Right lobe of liver (tissue), 6 donors: ENCODE data around the gene TMEM200B. TPM values are rescaled to one million over a fixed set of nuclear protein-coding genes. Genes with fewer than 3 reads are reported as not detected.
"Not testable (repeated sequence)": the region's sequence is repeated elsewhere in the genome, so short reads cannot be mapped to it uniquely, and the experiment has no call there.

Experiments used
- ATAC-seq, 4 donors: fragments of 200-7000 bp; cut with Tn5 transposase; one replicate each; pipeline ENCODE4 v1.9.1; 2020; ENCODE audit warnings: mild to moderate bottlenecking in 4 of 4, moderate library complexity in 4 of 4
- DNase-seq, 3 donors: peaks; one replicate each; pipeline ENCODE4 v3.0.0-alpha.2; 2020
- H3K27ac ChIP-seq, 3 donors: fragments of 200-600 bp; one replicate each; pipeline ENCODE4 v1.8.0; 2022
- H3K27me3 ChIP-seq, 2 donors: fragments of 200-600 bp; one replicate each; pipeline ENCODE4 v1.8.0; 2022
- H3K36me3 ChIP-seq, 4 donors: fragments of 200-600 bp; sonication (generic) in 1 of 4; one replicate each; pipeline versions ENCODE4 v1.5.1 to v1.8.0; 2017 to 2022; ENCODE audit warnings: control low read depth in 1 of 4
- H3K4me1 ChIP-seq, 4 donors: fragments of 200-600 bp; sonication (generic) in 1 of 4; one replicate each; pipeline versions ENCODE4 v1.5.1 to v1.8.0; 2017 to 2022; ENCODE audit warnings: control low read depth in 1 of 4
- H3K4me3 ChIP-seq, 3 donors: fragments of 200-600 bp; one replicate each; pipeline ENCODE4 v1.8.0; 2022
- H3K9me3 ChIP-seq, 4 donors: fragments of 200-600 bp; sonication (generic) in 1 of 4; one replicate each; pipeline versions ENCODE4 v1.5.1 to v1.8.0; 2017 to 2022; ENCODE audit warnings: control low read depth in 1 of 4
- POLR2A ChIP-seq: fragments of 450-650 bp; IDR thresholded peaks from one replicate; pipeline ENCODE4 v1.6.1; 2017; ENCODE audit warnings: antibody characterized with exemption, mild to moderate bottlenecking
- WGBS: methylation state at CpG from one replicate; pipeline ENCODE4 v1.1.6; 2018; ENCODE audit warnings: low coverage, low lambda C conversion rate; ENCODE audit not compliant: insufficient coverage; ENCODE audit errors: missing lambda C conversion rate; 5-methylcytosine and 5-hydroxymethylcytosine counted together
- intact Hi-C, 2 donors: fragments of 100-400 bp; cut with DNase I; formaldehyde crosslinking; loops; one replicate each; pipeline versions ENCODE4 v1.11.2 to v1.14.1; 2022
- total RNA-seq, 6 experiments: library from RNA; depleted of rRNA in 2 of 6; stranded (reverse); fragments of >200 nt in 2 of 6; fragmentation: NEBNext Ultra II Directional in 3 of 6; extraction: Animal tissue kit (Norgen Biotek cat#: 25700) in 3 of 6; gene quantifications; one replicate each; pipeline versions ENCODE4 v1.1.0 to v1.2.4, GENCODE V29; 2016 to 2023
- TF ChIP-seq, protein P1 (sequence below), 4 donors: fragments of 200-600 bp in 3 of 4; fragments of 450-650 bp in 1 of 4; IDR thresholded peaks; one replicate each; pipeline versions ENCODE4 v1.5.1 to v1.8.0; 2016 to 2022; ENCODE audit warnings: antibody characterized with exemption in 4 of 4, mild to moderate bottlenecking in 2 of 4
- donor health status: DM: no; HTN: yes; CAD: no.
- donor health status: DM: no; HTN: no; CAD: no.
- donor health status: DM: no; HTN: no; CAD: no.
- donor health status: DM: no; HTN: yes; CAD: no.
- donor health status: DM: no; HTN: yes; CAD: no.

The TMEM200B gene
- total RNA-seq, 6 experiments from 2014 or later, result 0.83 to 4.5 (median 1.4) TPM

DNA sequence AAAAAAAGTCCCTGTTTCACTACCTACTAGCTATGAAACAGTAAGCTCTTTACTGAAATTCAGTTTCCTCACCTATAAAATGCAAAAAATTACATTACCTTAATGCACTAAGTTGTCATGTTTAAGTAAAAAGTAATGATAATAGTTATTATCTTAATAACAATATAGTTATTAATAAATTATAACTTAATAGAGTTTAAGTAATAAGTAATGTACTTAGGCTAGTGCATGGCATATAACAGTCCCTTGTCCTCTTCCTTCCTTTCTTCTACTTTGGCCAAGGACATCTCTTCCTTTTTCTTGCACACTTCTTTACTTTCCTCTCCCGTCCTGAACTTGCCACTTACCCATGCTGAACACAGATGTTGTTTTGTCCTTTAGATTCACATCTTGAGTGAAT lies 9.0 kb downstream of the TMEM200B start:
- H3K36me3 ChIP-seq, result peaks cover 0 to 29% (median 5%) of the 10 kb centered on the region in 4 donors
- no peak overlapping the region for H3K4me3 ChIP-seq
- intact Hi-C loops, result no loop called here
- H3K27ac ChIP-seq, result no peak overlapping the region
- H3K4me1 ChIP-seq, result peaks cover 0 to 4% (median 0%) of the 10 kb centered on the region in 4 donors
- TF ChIP-seq, protein P1, sequence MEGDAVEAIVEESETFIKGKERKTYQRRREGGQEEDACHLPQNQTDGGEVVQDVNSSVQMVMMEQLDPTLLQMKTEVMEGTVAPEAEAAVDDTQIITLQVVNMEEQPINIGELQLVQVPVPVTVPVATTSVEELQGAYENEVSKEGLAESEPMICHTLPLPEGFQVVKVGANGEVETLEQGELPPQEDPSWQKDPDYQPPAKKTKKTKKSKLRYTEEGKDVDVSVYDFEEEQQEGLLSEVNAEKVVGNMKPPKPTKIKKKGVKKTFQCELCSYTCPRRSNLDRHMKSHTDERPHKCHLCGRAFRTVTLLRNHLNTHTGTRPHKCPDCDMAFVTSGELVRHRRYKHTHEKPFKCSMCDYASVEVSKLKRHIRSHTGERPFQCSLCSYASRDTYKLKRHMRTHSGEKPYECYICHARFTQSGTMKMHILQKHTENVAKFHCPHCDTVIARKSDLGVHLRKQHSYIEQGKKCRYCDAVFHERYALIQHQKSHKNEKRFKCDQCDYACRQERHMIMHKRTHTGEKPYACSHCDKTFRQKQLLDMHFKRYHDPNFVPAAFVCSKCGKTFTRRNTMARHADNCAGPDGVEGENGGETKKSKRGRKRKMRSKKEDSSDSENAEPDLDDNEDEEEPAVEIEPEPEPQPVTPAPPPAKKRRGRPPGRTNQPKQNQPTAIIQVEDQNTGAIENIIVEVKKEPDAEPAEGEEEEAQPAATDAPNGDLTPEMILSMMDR (IDR thresholded peaks at IDR 0.05), result no peak
- no peak for TF ChIP-seq POLR2A
- no peaks in the 10 kb centered on the region for H3K27me3 ChIP-seq
- DNase-seq (no peak), ATAC-seq (no peak)
- no peaks in the 10 kb centered on the region for H3K9me3 ChIP-seq
- WGBS, result 82% methylated on average over 1 of the region's 1 CpG

DNA sequence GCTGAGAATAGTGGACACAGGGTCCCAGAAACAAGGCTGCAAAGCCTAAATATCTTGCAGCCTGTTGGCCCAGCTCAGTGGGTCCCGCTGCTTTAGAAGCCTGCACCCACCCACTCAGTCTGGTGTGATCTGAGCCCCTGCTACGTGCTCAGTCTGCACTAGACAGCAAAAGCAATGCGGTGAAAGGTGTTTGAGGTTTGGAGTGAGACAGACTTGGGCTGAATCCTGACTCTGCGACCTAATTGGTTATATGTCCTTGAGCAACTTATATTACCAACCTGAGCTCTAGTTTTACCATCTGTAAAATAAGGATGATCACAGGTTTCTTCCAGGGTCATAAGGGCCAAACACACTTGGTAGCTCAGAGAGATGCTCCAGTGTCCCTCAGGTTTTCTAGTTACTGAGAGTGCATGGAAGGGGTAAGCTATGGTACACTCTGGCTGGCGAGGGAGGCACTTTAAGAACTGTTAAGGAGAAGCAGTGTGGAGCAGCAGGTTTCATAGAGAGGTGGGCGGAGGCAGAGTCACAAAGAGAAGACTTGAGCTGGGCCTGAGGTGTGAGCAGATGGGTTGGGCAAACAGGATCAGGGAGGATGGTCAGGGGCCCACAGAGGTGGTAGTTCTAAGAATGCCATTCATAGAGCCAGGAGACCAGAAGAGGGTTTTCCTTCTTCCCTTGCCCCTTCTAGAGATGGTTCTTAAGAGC lies 10.1 kb downstream of the TMEM200B start:
- ATAC-seq (no peak), DNase-seq (no peak)
- Histone ChIP-seq H3K9me3 (no peaks in the 10 kb centered on the region), H3K4me3 (no peak overlapping the region), H3K27me3 (no peaks in the 10 kb centered on the region), H3K4me1 (peaks cover 0 to 4% (median 0%) of the 10 kb centered on the region in 4 donors), H3K27ac (no peak overlapping the region), H3K36me3 (peaks cover 0 to 31% (median 8%) of the 10 kb centered on the region in 4 donors)
- WGBS, result 75% methylated on average over 6 of the region's 6 CpGs
- TF ChIP-seq, protein P1 (IDR thresholded peaks at IDR 0.05), result no peak
- TF ChIP-seq POLR2A, result no peak
- intact Hi-C loops, result no loop called here

DNA sequence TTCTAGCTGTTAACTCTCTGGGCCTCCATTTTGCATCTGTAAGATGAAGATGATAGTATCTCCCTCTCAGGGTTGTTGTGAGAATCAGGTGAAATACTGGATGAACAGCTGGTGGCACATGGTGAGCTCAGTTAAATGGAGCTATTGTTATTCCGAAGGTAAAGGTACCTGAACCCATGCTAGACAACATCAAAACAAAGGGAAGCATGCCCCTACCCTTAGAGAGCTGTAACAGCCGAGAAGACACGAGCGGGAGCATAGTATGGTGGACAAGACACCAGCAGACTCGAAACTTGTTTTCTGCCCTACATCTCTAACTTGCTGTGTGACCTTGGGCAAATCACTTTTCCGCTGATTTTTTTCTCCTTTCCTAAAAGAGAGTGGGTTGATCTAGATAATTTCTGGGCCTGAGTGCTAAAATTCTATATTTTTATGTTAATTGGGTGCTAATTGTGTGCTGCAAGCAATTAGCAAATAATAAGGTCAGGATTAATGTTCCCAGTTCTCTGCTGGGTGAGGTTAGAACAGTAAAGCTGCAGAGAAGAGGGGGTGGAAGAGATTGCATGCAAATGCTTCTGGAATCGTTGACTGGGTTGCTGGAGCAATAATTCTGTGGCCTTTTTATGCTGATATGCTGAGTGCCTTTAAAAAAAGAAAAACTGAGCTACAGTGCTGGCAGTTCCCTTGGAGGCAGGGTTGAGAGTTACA lies 10.8 kb downstream of the TMEM200B start:
- ATAC-seq (no peak), DNase-seq (no peak)
- Histone ChIP-seq H3K4me3 (no peak overlapping the region), H3K27ac (no peak overlapping the region), H3K36me3 (peaks cover 0 to 31% (median 8%) of the 10 kb centered on the region in 4 donors), H3K4me1 (peaks cover 0 to 4% (median 0%) of the 10 kb centered on the region in 4 donors), H3K27me3 (no peaks in the 10 kb centered on the region), H3K9me3 (no peaks in the 10 kb centered on the region)
- WGBS, result 71% methylated on average over 3 of the region's 7 CpGs
- TF ChIP-seq, protein P1 (IDR thresholded peaks at IDR 0.05), result no peak
- TF ChIP-seq POLR2A, result no peak
- intact Hi-C loops, result no loop called here

DNA sequence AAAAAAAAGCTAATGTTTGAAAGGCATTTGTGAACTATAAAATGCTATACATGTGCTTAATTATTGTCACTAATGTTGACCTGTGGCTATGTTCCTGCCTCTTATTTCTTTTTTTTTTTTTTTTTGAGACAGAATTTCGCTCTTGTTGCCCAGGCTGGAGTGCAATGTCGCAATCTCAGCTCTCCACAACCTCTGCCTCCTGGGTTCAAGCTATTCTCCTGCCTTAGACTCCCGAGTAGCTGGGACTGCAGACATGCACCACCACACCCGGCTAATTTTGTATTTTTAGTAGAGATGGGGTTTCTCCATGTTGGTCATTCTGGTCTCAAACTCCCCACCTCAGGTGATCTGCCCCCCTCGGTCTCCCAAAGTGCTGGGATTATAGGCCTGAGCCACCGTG lies 15.7 kb downstream of the TMEM200B start:
- ATAC-seq, DNase-seq, H3K9me3 ChIP-seq, H3K4me3 ChIP-seq, H3K27ac ChIP-seq, intact Hi-C loops, H3K27me3 ChIP-seq: not testable (repeated sequence)
- WGBS, result 64% methylated on average over 4 of the region's 6 CpGs
- Histone ChIP-seq H3K36me3 (peaks cover 0 to 20% (median 5%) of the 10 kb centered on the region in 4 donors), H3K4me1 (peaks cover 0 to 15% (median 0%) of the 10 kb centered on the region in 4 donors)

DNA sequence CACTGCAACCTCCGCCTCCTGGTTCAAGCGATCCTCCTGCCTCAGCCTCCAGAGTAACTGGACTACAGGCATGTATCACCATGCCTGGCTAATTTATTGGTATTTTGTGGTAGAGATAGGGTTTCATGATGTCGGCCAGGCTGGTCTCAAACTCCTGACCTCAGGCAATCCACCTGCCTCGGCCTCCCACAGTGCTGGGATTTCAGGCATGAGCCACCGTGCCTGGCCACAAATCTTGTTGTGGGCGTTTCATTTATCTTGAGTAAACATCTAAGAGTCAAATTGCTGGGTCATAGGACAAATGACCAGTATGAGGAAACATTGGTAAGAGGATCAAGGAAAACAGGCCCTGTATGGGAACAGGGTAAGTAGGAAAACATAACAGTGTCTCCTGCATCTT lies 17.9 kb downstream of the TMEM200B start:
- Histone ChIP-seq H3K36me3 (peaks cover 0 to 20% (median 3%) of the 10 kb centered on the region in 4 donors), H3K27ac (peak overlapping the region; percentile 12 to 83 (median 57)), H3K4me1 (peaks cover 0 to 15% (median 0%) of the 10 kb centered on the region in 4 donors), H3K9me3 (no peaks in the 10 kb centered on the region), H3K4me3 (peak overlapping the region in 1 of 3 donors; percentile 20), H3K27me3 (no peaks in the 10 kb centered on the region)
- peak; percentile 61 to 76 (median 71) for DNase-seq
- TF ChIP-seq, protein P1 (IDR thresholded peaks at IDR 0.05), result no peak
- no peak for TF ChIP-seq POLR2A
- peak; percentile 95 to 97 (median 96) for ATAC-seq
- WGBS, result 48% methylated on average over 6 of the region's 6 CpGs
- intact Hi-C loops, result no loop called here
